OCI-LY1 (cell line): ENCODE measurements around the gene PTPRQ.

ENCODE experiments used
- CTCF ChIP-seq: fragments of 200-600 bp; sonication (generic), shearing (Covaris generic); IDR thresholded peaks from 2 replicates; pipeline ENCODE4 v1.5.1; 2017; ENCODE audit warnings: mild to moderate bottlenecking, antibody characterized with exemption, low read length, moderate library complexity, mixed read lengths
- EZH2 ChIP-seq: fragments of 200-600 bp; sonication (generic), shearing (Covaris generic); IDR thresholded peaks from 2 replicates; pipeline ENCODE4 v1.8.0; 2017; ENCODE audit warnings: borderline replicate concordance, mixed run types, mild to moderate bottlenecking, antibody characterized with exemption, low read length, moderate library complexity, mixed read lengths

DNA sequence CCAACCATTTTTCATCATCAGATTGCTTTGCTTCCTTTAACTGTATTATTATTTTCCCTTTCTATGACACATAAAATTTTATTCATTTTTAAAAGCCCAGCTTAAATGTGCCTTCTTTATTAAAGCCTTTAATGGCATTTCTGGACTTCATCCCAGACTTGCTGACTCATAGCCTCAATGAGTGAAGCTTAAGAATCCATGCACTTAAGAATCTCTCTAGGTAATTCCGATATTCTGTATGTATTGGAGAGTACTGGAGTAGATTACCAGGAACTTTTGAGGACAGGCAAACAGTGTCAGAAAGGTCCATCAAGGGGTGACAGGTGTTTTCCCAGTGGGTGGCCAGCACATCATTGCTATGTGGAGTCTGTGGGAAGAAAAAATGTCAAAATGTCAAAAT, 107.9 kb downstream of the PTPRQ start:
- TF ChIP-seq CTCF, result no peak
- TF ChIP-seq EZH2, result no peak
